ENCODE measurements around the gene HDHD3.

The HDHD3 gene

DNA sequence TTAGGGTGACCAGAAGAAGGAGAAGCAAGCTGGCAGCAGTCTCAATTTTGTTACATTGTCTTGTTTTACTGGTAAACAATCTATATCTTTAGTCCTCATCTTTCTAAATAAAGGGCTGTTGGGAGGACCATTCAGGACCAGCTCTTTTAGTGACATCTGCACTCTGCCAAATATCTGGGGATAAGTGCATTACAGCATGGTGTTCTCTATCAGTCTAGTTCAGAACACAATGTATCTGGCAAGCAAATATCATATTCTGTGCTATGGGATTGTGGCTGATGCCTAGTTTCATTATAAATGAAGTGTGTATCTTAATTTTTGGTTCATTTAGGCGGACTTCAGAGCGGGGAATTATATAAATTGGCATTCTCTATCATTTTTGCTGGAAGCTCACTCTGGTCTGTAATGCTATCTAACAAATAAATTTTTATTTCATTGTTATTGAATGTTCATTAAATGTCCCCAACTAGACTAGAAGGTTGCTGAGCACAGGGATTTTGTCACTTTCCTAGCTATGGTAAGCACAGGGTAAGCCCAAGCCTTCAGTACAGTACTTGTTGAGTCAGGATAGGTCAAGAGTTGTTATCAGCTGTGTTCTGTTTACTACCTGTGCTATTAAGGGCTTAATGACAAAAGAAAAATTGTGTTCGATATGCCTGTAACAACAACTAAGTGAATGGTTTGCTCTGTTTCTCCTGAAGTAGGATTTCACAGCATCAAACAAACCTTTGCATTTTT lies 48.6 kb downstream of the HDHD3 start:
- DNase-seq (ENCODE audit: low spot score): no peak

DNA sequence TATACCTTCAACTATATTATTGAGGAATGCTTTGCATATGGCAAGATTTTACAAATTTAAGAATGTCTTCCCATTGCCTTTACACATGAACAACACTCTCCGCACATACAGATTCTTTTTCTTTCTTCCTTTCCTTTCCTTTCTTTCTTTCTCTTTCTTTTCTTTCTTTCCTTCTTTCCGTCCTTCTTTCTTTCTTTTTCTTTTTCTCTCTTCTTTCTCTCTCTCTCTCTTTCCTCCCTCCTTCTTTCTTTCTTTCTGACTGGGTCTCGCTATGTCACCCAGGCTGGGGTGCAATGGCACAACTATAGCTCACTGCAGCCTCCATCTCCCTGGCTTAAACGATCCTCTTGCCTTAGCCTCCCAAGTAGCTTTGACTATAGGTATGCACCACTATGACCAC lies 50.6 kb downstream of the HDHD3 start:
- no peak for DNase-seq (ENCODE audit: low spot score)

Measured in CD4-positive, alpha-beta T cell treated with Interleukin-2 at 100 ng/mL for 4 hours (primary cell).